NCI-H446 treated with DMSO at 0.1 percent for 48 hours (cell line): ENCODE data around the gene TNS1.

ENCODE experiments used
- DNase-seq: peaks from one replicate; lab custom pipeline; 2025; lab: John Stamatoyannopoulos, UW

The TNS1 gene

DNA sequence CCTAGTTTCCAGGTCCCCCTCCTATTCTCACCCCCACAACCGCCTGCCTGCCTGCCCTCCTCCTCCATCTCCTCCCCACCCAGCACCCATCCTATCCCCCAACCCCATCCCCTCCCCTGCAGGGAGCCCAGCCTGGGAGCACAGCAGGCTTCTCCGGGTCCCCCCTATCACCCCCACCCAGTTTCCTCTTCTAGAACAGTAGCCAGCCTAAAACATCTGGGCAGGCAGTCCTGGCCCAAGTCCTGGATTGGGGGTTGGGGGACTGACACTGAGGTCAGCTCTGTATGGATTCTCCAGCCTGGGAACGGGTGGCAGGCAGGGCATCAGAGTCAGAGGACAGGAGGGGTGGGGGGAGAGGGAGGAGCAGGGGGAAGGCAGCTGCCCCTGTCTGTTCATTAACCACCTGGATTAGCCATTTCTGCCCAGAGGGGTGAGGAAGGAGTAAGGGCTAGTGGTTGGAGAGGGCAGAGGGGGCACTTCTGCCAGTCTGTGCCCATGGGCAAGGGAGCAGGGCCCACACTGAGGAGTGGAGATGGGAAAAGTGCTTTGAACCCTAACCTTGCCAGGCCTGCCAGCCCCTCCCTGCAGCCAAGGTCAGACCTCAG, 60.0 kb downstream of the TNS1 start:
- DNase-seq: no peak

DNA sequence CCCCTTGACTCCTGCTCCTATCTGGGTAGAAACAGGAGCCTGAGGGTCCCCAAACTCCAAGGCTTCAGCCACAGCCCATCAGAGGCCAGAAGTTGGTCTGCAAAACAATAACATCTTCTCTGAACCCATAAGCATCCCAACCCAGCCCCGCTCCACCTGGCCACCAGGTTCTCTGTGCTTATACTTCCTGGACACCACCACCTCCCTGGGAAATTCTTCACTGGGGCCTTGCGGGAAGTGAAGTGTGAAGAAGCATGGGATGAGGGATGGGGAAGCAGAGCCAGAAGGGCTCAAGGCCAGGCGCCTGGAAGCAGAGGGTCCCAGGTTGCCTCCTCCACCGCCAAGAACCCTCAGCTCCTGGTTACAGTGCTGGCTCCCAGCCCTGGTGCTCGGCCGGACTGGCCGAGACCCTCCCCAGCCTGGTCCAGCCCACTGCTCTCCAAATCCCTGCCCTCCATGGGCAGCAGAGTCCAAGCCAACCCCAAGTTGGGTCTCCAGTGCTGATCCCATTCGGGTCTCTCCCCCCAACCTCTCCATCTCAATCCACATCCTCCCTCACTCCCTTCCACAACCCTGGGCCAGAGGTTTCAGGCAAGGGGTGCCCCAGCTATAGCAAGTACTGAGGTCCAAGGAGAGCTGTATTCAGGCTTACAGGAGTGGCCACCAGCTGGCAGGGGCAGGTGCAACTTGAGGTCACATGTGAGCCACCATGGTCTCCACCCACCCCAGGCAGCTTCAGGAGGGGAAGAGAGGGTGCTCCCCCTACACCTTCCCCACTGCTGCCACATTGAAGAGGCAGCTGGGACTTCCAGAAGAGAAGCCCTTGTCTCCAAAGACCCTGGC, 60.7 kb downstream of the TNS1 start:
- no peak for DNase-seq

DNA sequence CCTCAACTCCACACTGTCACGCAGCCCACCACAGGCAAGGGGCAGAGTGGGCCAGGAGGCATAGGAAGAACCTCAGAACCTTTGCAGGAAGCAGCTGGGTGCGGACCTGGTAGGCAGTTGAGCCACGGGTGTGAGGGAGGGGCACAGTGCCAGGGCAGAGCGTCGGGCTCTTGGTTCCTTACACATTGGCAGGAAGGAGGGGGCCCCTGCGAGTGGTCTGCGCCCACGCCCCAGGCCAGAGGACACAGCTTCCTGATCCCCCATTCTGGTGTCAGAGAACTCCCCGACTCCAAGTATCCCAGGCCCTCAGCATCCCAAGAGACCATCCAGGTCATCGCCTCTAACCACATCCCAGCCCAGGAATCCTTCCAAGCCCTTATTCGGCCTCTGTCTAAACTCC, 61.5 kb downstream of the TNS1 start:
- no peak for DNase-seq

DNA sequence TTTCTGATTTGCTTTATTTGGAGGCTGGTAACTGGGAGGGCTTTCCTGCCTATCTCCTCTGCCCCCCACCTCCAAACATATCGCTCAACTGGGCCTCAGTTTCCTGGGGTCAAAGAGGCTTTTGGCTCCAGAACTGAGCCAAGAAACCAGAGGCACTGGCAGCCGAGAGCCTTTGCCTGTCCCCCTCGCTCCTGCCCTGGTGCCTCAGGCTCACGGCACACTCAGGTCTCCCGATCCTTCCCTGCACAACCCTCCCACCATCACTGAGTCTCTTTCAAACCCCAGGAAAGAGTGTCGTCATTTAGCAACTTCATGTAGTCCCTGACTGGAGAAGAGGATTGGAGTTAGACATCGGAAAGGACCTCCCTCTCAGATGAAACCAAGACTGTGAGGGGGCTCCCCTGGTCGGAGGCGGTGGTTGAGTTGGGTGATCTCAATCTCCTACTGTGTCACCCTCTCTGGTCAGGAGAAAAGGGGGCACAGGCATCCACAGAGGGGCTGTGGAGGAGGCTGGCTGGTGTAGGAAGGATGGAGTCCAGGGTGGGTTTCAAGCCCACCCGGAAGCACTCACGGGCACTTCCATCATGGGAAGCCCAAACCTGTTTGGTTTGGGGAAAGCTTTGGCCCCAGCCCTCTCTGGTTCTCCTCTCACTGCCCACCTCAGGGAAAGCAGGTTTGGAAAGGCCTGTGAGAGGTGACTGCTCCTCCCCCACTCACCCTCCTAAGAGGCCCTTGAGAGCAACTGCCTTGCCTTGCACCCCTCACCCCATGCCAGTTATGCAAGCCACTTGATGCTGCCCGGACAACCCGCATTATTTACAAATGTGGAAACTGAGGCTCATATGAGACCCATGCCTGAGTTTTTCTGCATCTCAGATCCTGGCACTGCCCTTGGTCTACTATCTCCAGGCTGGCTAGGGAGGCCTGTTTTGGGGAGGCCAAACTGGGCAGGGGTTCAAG, 62.3 kb downstream of the TNS1 start:
- DNase-seq: no peak

DNA sequence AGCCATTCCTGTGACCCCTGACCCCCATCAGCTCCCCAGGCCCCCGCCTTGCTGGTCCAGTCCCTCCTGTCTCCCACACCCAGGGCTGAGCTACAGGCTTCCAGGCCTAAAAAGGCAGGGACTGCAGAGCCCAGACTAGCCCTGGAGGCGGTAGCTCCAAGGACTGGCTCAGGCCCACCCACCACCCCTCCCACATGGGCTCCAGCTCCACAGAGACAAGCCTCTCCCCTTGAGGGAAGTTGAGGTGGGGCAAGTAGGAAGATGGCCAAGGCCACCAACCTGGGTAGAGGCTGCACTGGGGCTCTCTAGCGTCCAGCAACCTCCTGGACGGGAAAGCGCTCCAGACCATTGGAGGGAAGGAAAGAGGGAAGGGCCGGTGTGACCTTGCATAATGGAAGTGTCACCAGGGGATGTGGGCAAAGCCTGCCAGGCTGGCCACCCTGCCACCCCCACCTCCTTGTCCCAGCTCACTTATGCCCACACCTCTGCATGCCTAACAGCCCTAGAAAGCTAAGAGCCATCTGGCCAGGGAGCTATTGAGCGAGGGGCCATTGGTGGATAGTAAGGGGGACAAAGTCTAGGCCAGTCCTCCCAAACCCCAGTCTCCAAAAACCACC, 63.1 kb downstream of the TNS1 start:
- DNase-seq: no peak

DNA sequence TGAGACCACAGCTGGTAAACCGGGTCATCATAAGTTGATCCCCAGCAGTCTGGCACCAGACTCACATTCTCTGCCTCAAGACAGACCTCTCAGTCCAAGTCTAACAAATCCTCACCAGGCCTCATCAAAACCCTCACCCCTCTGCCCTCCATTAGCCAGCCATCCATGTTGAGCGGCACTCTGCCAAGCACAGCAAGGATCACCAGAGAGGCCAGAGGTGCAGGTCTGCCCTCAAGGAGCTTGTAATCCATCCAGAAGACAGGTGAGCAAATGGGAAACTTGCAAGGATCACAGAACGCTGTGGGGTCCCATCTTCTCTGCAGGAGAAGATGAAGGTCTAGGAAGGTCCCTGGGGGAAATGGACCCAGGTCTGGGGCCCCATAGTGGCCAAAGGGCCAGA, 63.6 kb downstream of the TNS1 start:
- DNase-seq: no peak

DNA sequence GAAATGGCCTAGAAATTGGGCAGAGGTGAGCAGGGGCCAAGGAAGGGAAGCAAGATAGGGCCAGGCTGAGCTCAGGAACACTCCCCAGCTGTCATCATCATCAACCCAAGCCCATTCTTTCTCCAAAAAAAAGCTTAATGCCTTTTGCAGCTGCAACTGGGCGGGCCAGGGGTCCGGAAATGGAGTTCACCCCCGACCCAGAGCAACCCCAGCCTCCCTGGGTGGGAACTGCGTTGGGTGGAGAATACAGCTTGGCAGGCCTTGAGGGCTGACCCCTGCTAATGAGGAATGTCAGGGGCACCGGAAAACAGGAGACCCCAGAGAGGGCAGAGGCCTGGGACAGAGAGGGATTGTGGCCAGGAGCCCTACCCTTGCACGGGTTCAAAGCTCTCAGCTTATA, 64.8 kb downstream of the TNS1 start:
- no peak for DNase-seq

DNA sequence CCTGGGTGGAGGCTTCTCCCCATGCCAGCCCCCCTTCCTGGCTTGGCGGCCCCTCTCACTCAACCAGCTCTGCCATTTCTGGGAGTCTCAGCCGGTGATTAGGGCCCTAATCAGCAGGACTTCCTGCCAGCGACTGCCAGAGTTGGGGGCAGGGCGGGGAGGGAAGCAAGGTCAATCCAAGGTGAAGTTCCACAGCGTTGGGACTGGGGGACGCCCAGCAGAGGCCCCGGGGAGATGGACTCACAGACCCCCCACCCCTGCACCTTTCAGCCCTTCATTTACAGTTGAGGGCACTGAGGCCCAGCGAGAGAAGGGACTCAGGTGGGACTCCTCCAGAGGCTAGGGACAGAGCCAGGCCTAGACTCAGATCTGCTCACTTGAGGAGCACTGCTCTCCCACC, 65.3 kb downstream of the TNS1 start:
- no peak for DNase-seq

DNA sequence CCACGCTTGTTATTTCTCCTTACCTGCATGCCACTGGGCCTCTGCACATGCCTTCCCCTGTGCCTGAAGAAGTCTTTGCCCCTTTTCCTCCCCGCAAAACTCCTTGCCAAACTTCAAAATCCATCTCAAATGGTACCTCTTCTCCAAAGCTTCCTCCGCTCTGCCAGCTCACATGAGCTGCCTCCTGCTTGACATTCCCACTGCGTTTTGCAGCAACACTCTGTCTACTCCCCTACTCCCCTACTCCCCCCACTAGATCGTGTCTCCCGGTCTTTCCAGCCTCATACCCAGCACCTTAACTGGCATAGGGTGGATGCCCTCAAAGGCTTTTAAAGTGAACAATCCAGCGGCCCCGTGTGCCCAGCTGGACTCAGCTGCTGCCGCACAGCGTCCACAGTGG, 65.8 kb downstream of the TNS1 start:
- DNase-seq: no peak

DNA sequence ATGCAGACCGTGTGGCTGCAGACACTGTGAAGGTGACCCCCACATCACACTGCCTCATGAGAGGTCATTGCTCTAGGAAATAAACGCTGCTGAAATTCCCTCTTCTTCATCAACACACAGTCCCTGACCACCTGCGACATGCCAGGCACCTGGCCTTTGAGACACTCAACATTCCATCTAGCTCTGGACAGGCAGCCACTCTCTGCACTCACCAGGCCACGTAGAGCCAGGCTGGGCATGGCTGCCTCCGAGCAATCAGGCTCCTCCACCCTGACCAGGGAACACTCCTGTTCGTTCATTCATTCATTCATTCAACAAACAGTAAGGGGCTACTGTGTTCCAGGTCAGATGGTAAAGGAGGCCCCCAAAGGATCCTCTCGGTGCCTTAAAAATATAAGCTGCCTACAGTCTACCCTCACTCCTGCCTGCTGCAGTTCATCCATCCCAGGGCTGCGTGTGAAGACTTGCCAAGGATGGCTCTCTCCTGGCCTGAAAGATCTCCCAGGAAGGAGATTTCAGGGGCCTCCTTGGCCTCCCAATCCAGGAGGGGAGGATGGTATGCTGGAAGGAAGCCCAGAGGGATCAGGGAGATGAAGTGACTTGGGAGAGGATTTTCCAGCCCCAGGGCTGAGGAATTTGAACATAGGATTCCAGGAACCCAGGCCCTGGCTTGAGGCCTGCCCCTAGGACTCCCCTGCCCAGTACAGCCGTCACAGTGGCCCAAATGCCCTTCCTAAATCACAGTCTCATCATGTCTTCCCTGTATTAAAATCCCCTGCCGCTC, 66.7 kb downstream of the TNS1 start:
- no peak for DNase-seq

DNA sequence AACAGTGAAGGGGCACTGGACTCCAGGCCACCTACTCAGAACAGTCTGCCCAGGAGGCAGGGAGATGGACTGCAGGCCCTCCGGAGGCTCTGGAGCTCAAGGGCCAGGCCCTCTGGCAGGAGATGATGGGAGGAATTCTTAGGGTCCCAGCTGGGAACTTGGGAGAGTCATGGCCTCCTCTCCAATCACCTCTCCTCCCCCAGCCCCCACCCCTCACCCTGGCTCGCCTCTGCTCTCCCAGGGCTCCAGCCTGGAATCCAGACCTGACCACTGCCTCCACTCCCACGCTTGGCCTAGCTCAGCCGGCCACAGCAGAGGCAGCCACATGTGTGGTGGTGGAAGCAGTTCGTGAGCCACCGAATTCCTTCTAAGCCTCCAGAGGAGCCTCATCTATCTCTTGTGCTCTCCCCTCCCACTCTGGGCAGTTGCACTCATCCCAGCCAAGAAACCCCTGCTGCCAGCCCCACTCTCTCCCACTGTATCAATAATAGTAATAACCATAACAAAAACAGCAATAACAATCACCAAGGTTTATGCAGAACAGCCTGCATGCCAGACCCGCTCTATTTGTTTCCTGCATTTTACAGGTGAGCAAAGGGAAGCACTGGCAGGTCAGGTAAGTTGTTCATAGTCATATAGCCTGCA, 67.4 kb downstream of the TNS1 start:
- no peak for DNase-seq

DNA sequence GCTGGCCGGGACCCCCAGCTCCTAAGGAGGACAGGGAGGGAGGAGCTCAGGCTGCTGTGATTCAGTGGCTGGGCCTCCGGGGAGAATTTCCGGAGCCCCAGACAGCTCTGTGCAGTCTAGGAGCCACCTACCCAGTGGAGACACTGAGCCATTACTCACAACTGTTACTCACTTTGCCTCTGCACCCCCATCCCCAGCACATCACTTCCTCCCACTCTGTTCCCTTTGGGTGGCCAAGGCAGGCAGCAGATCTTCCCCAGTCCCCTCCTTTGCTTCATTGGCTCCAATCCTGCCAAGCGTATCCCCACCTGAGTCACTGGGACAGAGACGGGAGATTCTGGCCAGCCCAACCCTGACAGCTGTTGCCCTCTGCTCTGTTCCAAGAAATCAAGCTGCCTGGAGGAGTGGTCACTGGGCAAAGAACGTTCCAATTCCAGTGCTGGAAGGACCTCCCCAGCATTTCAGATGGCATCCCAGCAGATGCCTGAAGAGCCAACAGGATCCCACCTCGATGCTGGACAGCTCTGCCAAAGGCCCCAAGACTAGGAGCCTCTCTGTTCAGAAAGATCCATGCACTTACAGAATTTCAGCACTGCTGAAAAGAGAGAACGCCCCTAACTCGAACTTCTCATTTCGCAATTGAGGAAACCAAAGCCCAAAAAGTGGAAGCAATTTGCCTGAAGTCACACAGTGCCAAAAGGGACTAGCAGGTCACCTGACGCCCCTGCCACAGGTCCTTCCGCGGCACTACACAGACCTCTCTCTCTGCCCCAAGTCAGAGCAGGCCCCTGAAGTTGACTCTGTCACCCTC, 68.3 kb downstream of the TNS1 start:
- peak; percentile 78 for DNase-seq

DNA sequence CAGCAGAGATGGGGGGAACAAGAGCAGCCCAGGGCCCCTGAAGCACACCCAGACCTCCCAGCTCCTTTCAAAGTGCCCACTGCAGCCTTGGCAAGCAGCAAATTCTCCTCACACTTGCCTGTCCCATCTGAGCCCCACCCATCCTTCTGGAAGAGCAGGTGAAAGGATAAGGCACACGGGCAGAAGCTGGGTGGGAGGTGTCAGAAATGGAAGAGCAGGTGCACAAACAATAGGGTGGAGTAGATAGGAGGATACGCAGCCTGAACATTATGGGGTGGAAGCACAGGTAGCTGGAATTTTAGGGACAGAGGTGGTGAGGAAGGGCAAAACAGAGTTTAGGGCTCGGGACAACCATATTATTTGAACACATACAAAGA, 69.2 kb downstream of the TNS1 start:
- DNase-seq: no peak

DNA sequence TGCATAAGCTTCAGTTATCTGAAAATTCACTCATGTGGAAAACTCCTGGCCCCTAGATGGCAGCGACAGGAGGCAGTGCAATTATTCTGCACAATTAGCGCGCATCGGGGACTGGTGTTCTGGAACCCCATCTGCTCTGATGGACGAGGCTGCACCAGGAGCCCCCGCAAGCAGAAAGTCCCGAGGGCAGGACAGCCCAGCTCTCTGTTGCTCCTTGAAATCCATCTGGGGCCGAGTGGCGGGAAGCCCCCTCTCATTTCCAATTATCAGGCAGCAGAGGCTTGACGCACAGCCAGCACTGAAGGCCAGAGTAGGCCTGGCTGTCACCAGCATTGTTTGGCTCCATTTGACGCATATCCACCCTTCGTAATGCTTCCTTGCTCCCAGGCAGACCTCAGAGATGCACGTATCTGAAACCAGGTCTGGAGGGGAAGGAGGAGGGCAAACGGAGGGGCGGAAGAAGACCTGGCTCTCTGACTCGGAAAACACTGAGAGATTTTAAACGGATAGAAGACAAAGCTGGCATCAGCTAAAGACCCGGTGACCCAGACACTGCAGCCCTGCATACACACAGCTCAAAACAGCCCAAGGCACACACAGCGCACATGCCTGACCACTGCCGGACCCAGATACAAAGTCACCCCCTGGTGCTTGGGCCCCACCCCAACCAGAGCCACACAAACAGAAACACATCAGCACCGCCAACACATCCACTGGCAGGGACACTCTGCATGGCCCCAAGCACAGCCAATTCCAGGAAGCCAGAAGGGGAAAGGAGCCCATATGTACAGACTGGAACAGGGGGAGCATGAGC, 69.8 kb downstream of the TNS1 start:
- peak; percentile 90 for DNase-seq

DNA sequence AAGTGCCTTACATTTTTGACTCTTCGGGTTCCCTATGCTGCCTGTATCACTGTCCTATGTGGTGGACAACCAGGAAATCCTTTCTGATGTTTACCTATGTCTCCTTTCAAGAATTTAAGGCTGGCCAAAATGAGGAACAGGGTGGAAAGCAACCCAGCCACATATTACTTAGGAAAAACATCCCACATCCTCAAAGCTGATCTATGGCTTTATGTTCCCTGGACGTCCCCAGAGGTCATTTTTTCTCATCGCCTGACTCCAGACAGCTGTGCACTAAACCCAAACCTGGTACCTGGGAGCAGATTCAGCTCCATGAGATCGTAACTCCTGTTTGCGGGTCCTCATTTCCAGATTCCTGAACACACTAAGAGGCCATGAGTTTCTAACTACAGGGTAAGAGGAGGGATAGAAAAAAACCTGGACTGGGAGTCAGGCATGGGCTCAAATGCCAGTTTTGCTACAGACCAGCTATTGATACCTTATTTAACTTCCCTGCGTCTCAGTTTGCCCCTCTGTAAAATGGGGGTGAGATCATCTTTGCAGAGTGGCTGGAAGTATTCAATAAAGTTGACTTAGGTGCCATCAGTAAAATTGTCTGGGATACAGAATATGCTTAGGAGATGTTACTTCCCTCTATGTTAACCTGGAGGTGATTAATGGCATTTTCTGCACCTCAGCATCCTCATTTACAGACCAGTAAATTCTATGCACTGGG, 70.8 kb downstream of the TNS1 start:
- no peak for DNase-seq

DNA sequence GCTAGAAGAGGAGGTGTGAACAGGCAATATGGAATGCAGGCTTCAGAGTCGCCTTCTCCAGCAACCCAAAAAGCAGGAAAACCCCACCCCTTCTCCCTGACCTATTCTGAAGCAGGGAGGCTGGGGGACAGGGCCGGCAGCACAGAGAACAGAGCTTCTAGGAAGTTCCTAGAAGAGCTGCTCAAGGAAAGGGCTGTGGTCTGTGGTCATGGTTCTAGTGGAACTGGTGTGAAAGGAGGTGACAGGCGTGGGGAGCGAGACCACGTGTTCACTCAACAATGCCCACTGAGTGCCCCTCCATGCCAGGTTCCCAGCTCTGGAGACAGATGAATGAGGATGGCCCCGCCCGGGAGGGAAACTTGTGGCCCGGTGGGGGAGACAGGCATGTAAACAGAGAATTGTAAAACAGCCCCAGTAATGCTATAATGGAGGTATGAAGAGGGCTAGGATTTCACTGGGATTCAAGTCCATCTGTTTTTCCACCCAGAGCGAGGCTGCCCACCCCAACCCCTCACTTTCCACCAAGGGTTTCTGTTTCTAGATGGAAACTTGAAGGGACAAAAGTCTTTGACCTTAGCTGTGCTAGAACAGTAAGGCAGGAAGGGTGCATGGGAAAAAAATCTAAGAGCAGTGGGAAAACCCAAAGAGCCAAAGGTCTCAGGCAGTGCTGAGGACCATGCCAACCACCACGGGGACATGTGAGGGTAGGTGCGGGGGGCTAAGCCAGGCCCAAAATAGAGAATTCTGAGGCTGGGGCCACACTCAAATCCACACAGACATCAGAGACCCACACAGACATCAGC, 71.8 kb downstream of the TNS1 start:
- no peak for DNase-seq
